Suppressor macrophage treated with lipopolysaccharide for 4 hours (primary cell): ENCODE measurements around the gene CEP250.
A peak's percentile ranks its signal among the peaks of the same experiment; 100 is the strongest.
"Not testable (repeated sequence)": the region's sequence is repeated elsewhere in the genome, so short reads cannot be mapped to it uniquely, and the experiment has no call there.

Experiments used
- DNase-seq: peaks from one replicate; pipeline ENCODE4 v3.0.0-alpha.2; 2020

CEP250 gene

DNA sequence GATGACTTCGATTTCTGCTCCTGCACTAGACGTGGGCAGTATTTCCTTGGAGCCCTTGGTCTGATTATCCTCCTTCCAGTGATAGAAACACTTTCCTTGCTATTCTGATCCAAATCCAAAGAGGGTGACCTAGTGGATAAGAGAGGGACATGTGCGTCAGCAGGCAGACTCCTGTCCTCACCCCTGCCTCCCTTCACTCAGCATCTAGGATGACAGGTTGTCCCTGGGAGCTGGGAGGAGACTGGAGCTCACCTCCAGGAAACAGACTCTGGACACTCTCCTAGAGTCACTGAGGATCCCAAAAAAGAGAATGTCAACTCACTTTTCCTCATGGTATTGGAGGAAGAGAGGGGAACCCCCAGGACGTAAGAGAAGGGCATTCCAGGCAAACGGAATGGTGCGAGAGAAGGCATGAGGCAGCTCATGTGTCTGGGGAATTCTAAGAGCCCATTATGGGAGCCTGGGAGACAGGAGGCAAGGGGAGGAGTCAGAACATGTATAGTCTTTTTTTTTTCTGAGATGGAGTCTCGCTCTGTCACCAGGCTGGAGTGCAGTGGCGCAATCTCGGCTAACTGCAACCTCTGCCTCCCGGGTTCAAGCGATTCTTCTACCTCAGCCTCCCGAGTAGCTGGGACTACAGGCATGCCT lies 71.8 kb downstream of the CEP250 start:
- DNase-seq: no peak

DNA sequence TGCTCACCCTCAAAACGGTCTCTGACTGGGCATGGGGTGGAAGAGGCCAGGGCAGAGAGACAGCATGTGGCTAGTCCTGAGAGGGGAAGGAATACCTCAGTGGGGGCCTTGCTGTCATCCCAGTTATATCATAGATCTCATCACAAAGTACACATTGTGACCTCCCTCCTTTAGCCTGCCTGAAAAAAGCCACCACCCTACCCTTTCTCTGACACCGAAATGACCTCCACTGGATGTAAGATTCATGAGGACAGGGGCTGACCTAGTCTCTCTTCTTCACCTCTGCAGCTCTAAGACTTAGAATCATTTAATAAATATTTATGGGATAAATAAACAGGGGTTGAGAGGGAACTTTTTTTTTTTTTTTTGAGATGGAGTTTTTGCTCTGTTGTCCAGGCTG lies 74.2 kb downstream of the CEP250 start, which contains the start of gene C20orf173:
C20orf173 (minus strand) TSS at position 101 of the 400 bp plus-strand sequence. CDS start 279 bp downstream, outside the sequence.
- DNase-seq: no peak

DNA sequence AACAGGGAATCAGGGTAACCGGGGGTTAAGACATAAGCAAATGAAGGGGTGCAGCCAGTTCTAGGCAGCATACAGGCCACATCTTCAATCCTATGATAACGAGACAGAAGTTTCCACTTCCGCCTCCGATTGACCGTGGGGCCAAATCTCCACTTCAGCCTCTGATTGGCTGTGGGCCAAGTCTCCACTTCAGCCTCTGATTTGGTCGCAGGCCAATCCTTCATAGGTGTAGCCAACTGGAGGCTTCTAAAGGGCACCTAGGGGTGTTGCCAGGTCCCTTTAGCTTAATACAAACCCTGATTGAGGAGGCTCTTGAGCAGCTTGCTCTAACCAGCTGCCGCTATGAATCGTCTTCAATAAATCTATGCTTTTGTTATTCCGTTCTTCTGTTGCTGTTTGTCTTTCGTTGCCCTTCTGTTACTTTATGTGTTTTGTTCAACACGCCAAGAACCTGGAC lies 84.4 kb downstream of the CEP250 start:
- DNase-seq: peak; percentile 50

DNA sequence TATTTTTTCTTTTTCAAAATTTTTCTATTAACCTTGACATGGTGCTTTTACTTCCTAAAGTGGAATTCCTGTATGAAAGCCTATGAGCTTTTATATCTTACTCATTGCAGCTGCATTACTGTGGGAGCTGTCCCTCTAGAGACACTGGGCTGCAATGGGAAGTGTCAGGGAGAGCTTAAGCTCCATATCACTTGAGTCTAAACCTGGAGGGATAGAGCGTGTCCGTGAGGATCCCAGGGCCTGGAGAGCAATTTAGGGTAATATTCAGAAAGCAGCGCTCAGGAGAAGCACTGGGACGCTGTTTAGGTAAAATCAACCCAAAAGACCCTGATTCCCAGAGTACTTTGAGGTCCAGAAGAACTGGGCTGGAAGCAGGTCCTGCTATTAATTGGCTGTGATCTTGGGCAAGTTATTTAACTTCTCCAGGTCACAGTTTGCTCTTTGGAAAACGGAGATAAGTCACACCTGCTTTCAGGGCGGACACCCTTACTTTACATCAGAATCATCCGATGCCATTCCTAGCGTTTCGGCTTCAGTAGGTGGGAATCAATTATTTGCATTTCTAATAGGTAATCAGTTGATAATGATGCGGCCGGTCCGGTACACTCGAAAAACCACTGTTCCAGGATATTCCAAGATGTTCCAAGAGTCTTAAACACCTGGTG lies 85.9 kb downstream of the CEP250 start:
- DNase-seq: no peak

DNA sequence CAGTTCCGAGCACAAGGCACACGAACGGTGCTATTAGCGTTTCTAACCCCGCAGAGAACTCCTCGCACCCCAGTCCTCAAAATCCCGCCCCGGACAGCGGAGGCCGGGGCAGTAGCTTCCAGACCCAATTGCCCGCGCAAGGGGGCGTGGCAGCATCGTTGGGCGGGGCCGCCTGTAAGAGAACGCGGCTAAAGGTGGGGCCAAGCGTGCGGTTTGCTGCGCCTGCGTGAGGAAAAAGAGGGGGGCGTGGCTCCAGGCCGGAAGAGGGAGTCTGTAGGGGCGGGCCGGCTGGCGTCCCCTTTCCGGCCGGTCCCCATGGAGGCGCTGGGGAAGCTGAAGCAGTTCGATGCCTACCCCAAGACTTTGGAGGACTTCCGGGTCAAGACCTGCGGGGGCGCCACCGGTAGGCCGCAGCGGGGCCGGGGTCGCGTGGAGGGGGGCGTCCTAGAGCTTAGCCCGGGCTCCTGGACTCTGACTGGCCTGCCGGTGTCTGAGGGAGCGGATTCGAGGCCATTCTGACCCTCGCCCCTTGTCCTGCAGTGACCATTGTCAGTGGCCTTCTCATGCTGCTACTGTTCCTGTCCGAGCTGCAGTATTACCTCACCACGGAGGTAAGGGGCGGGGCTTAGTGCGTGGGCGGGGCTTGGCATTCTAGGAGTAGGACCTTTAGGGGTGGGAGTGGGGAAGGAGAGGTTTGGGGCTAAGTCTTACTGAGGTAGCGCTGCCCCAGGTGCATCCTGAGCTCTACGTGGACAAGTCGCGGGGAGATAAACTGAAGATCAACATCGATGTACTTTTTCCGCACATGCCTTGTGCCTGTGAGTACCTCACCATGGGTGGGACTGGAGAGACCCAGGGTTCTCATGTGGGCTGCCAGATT lies 86.6 kb downstream of the CEP250 start, which contains the start of gene ERGIC3:
ERGIC3 (plus strand) TSS at position 296 of the 880 bp plus-strand sequence; CDS start at position 316, 20 bp downstream.
- DNase-seq: peak; percentile 98

DNA sequence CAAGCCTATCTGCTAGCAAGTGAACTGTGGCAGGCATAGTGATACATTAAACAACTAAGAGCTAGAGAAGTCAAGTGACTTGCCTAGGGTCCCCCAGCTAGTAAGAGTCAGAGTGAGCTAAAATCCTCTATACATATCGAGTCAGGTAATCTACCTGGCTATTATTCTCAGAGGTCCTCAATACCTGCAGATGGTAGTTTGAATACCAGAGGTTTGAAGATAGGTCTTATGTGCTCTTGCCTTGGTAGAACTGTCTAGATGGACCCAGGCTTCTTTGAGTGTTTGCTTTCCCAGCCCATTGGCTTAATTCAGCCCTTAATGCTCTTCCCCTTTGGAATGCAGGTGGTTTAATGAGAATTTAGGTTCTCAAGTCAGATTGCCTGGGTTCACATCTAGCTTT lies 87.6 kb downstream of the CEP250 start:
- DNase-seq: no peak

DNA sequence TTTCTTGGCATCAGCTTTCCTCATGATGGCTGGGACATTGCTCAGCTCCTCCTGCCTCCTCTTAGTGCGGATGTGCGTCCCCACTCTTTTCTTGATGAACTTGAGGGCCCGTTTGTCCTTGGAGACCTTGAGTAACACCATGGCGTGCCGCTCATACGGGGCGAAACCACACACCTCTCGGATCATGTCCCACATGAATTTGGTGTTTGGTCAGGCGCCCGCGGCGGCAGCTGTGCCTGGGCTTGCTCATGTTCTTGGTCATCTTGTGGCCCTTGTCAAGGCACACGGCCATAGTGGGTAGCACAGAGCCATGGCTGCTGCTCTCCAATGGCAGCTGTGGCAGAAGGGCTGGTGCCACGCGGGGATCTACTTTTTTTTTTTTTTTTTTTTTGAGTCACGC lies 89.0 kb downstream of the CEP250 start:
- no peak for DNase-seq

DNA sequence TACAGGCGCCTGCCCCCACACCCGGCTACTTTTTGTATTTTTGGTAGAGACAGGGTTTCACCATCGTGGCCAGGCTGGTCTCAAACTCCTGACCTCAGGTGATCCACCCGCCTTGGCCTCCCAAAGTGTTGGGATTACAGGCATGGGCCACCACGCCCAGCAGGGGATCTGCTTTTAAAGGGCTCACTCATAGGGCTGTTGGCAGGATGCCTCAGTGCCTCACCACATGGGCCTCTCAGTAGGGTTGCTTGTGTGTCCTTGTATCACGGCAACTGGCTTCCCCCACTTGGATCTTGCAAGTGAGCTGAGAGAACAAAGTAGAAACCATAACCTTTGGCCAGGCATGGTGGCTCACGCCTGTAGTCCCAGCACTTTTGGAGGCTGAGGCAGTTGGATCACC lies 89.5 kb downstream of the CEP250 start:
- DNase-seq: not testable (repeated sequence)

DNA sequence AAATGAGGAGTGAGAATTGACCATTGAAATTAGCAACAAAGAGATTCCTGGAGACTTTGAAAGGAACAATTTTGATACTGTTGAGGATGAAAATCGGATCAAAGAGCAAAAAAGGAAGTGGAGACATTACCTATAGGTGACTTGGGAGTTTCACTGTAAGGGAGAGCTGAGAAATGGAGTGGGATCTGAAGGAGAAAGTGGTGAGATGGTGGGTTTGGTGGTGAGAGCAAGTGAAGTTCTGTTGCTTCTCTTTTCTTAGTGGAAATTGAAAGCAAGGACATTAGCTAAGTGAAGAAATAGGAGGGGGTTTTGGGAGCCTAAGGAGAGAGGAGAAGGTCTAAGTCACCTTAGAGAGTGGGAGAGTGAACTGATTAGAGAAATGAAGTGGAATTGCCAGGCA lies 90.7 kb downstream of the CEP250 start:
- DNase-seq: no peak

DNA sequence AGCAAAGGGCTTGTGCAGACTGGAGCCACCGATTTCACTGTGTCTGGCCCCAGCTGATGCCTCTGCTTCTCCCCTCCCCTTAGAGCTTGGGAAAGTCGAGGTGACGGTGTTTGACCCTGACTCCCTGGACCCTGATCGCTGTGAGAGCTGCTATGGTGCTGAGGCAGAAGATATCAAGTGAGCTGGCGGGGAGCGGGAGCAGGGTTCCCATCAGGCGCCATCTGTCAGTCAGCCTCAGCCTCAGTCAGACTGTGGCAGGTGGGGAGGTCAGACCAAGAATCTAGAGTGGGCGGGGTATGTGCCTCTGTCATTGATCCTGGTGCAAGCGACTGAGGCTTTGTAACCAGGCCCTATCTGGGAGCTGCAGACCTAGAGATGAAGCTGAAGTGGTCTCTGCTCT lies 91.9 kb downstream of the CEP250 start:
- DNase-seq: no peak

DNA sequence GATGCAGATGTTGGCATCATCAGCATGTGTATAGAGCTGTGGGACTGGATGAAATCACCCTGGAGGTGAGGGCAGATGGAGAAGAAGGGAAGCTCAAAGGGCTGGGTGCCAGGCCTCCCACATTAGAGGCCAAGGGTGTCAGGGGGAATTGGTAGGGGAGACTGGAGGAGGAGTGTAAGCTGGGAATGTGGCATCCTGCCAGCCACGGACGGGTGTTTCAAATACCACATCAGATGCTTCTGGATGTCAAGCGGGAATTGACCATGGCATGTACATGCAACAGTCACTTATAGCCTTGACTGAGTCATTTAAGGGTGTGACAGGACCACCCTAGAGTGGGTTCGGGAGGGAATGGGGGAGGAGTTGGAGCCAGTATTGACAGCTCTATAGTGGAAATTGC lies 96.1 kb downstream of the CEP250 start:
- DNase-seq: no peak

DNA sequence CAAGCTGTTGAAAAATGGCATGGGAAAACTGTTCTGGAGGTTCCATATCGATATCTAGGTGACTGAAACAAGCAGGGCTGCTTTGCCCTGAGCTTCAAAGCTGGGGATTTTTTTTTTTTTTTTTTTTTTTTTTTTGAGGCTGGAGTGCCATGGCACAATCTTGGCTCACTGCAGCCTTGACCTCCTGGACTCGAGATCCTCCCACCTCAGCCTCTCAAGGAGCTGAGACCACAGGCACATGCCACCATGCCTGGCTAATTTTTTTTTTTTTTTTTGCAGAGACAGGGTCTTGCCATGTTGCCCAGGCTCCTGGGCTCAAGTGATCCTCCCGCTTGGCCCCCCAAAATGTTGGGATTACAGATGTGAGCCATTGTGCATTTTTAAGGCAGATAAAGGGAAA lies 97.5 kb downstream of the CEP250 start:
- DNase-seq: no peak

DNA sequence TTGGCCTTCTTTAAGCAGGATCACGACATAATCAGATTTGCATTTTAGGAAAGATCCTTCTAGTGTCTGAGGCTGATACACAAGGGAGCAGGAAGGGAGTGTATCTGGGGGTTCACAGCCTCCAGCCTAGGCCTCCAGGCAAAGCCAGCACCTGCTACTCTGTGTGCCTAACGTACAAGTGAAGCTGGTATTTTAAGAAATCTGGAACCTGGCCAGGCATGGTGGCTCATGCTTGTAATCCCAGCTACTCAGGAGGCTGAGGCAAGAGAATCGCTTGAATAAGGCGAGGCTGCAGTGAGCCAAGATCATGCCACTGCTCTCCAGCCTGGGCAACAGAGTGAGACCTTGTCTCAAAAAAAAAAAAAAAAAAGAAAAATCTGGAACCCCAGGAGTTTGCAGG lies 100.1 kb downstream of the CEP250 start:
- not testable (repeated sequence) for DNase-seq

DNA sequence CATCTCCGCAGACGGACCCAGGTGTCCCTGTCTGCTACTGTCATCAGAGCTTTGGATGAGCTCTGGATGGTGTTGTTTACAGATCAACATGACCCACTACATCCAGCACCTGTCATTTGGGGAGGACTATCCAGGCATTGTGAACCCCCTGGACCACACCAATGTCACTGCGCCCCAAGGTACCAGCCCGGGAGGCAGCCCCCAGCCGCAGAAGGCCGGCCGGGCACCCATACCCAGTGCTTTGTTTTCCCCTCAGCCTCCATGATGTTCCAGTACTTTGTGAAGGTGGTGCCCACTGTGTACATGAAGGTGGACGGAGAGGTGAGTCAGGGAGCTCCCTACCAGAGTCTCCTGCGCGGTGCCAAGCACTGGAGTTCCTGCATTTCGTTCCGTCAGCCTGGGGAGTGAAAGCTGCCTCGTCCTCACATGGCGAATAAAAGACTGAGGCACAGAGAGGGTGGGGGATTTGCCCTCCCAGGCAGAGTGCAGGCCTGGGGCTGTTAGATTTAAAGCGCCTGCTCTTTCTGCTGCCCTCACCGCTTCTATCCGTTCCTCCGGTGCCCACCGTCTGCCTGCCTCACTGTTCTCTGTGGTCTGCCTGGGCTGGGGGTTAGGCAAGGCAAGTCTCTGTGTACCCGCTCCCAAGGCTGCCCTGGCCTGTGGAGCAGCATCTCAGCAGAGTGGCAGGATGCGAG lies 100.7 kb downstream of the CEP250 start:
- no peak for DNase-seq

DNA sequence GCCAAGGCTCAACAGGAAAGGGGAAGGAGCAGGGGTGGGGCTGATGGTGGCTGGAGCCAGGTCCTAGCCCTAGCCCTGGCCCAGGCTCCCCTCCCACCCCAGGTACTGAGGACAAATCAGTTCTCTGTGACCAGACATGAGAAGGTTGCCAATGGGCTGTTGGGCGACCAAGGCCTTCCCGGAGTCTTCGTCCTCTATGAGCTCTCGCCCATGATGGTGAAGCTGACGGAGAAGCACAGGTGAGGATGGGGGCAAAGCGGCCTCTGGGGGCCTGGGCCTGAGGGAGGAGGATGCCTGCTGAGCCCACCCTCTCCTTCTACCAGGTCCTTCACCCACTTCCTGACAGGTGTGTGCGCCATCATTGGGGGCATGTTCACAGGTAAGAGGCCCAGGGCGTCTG lies 101.5 kb downstream of the CEP250 start:
- no peak for DNase-seq

DNA sequence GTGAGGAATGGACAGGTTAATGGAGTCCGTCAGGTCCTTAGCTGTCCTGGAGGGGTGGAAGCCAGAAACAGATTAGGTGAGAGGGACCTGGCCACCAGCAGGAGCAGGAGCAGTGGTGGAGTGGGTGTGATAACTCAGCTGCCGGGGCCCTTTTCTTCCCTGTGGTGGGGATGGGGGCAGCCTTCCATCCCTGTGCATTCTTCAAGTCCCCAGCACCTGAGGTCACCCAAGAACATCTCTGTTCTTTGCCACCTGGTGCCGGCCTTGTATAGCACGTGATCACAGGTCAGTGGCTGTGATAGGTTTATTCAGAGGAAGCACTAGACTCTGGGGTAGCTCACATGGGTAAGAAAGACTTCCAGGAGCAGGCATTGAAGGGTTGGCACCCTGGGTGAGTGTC lies 103.1 kb downstream of the CEP250 start:
- no peak for DNase-seq

DNA sequence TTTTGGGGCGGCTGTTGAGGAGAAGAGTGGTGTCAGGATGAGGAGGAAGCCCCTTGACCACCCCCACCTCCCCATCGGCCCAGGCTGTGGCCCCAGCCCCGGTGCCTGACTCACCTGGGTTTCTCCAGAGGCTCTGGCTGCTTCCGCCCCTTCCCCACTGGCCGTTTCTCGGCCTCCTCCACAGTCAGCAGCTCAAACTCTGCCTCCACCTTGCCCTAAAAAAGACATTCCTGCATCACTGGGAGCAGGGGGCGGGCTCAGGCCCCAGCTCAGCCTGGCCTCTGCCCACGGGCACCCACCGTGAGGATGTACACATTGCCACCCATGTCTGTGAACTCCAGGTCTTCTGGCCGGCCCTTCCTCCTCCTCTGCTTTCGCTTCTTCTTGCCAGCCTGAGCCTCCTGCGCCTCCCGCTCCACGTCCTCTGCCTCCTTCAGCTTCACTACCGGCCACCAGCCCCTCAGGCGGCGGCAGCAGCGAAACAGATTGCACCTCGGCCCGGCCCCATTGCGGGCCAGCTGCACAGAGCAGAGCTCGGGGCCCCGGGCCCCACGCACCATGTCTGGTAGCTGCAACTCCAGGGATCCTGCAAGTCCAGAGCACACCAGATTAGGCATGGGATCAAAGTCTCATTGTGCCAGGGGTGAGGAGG lies 103.8 kb downstream of the CEP250 start:
- no peak for DNase-seq

DNA sequence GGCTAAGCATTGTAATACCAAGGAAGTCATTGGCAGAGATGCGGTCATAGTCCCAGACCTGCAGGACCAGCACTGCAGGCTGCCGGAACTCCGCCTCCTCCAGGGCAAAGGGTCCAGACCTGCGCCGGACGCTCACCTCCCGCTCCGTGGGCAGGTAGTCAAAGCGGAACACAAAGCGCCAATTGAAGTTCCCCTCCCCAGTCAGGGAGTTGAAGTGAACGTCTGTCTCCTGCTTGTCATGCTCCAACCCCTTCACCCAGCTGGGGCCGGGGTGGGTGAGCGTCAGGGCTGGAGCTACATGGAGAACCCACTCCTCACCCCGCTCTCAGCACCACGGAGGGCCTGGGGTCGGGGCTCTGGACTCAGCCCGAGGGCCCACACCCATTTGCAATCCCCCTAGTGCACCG lies 104.7 kb downstream of the CEP250 start:
- no peak for DNase-seq

DNA sequence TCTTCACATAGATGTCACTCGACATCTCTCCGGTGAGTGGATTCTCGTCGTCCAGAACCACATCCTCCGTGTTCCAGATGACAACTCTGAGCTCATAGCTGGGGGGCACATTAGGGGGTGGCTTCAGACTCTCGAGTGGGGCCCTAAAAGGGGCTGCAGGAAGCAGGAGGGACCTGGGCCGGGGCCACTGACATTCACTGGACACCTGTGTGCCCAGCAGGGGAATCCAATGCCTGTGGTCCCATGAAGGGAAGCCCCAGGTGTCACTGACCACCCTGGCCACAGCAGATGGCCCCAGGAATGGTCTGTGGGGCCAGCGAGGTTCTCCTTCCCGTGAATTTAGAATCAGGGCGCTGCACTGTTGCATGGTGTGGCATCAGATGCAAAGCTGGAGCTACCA lies 105.1 kb downstream of the CEP250 start:
- no peak for DNase-seq

DNA sequence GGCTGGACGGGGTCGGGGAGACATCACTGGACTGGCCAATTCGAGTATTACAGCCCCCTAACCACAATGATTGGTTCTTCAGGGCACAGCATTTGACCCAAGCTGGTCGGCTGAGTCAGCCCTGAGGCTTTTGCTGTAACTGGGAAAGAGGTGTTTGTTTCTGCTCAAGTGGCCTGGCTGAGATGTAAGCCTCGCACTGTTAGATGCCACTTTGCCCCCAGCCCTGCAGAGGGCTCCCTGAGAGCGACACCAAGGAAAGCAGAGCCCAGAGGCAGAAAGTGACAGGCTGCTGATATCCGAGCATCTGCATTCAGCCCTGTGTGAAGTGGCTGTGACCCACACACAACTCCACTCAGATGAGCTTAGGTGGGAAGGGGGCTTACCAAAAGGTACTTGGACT lies 105.9 kb downstream of the CEP250 start:
- no peak for DNase-seq

DNA sequence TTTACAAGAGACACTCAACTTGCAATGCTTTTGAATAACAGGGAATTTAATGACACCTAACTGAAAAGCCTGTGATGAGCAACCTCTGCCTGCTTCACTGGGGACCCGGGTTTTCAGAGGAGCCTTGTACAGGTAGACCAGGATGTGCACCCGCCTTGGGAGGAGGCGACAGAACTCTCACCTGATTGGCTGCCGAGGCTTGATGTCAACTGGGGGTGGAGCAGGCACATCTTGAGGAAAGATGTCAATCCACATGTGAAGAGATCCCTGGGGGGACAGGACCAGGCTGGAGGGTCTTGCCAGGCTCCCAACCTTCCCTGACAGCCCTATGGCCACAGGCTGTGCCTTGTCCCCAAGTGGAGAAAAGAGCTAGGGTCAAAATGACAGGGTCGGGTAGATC lies 106.3 kb downstream of the CEP250 start:
- no peak for DNase-seq

DNA sequence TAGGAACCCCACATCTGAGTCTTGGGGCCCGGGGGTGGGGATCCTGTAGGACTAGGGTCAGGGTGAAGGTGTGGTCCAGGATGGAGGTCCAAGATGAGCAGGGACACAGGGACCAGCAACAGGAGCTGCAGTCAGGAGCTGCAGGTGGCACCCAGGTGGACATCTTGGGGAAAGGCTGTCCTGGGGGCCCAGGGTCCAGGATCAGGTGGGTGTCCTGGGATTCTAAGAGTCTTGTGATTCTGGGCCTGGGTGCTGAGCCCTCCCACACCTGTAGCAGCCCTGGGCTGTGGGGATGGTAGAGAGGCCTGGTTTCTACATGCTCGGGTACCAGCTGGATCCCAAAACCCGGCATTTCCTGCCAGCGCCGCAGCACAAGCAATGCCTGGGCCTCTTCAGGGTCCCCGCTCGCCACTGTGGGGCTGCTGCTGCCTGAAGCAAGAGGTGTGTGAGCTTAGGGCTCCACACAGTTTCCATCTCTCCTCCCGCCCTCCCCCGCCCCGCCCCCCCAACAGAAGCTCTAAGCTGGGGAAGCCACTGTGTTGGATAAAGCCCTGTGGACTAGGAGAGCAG lies 107.2 kb downstream of the CEP250 start:
- DNase-seq: no peak
